K562 (cell line): ENCODE measurements around the gene UBASH3B. TPM values are rescaled to one million over a fixed set of nuclear protein-coding genes. Genes with fewer than 3 reads are reported as not detected.

ENCODE experiments used
- KDM5B ChIP-seq: fragments of 200-600 bp; sonication (generic); IDR thresholded peaks from 2 replicates; pipeline ENCODE4 v1.6.1; 2012; ENCODE audit warnings: low read depth, mild to moderate bottlenecking, moderate library complexity, low read length, control low read depth, inconsistent platforms; ENCODE audit not compliant: insufficient replicate concordance
- SMC3 ChIP-seq: conservative IDR thresholded peaks from 2 replicates; pipeline ENCODE4 v1.6.1; 2011; ENCODE audit warnings: low read depth, low read length, improper control_type of control experiment; ENCODE audit not compliant: insufficient read depth
- ZNF316 ChIP-seq: fragments of 450-650 bp; IDR thresholded peaks from 2 replicates; pipeline ENCODE4 v1.6.1; 2016
- ZNF592 ChIP-seq: fragments of 450-650 bp; IDR thresholded peaks from 2 replicates; pipeline ENCODE4 v1.6.1; 2017; ENCODE audit warnings: antibody characterized with exemption, mild to moderate bottlenecking
- ZNF785 ChIP-seq: fragments of 250-450 bp; sonication (Bioruptor Pico); IDR thresholded peaks from 2 replicates; pipeline ENCODE4 v1.4.0; 2020; ENCODE audit warnings: mild to moderate bottlenecking
- polyA plus RNA-seq, 8 experiments: library from polyadenylated mRNA; depleted of rRNA in 4 of 8; stranded (reverse) in 5 of 8; unstranded in 3 of 8; fragments of >200 nt; fragmentation: Nextera tagmentation in 2 of 8; fragmentation: Illumina TruSeq in 1 of 8; extraction: Ambion mirVana in 2 of 8; extraction: Trizol in 1 of 8; gene quantifications; 2 replicates each; pipeline versions ENCODE4 v1.2.1 to v1.2.3, GENCODE V29; 2011 to 2014; ENCODE audit warnings: inconsistent platforms in 1 of 8, missing spikeins in 1 of 8
- small RNA-seq: library from RNA; depleted of rRNA; stranded (forward); fragments of <200 nt; gene quantifications from one replicate; pipeline ENCODE3, GENCODE V24; 2014
- total RNA-seq, 7 experiments: library from RNA; depleted of rRNA in 6 of 7; stranded (reverse); fragments of >200 nt in 6 of 7; fragmentation: Illumina TruSeq in 2 of 7; extraction: Trizol in 2 of 7; gene quantifications; 2 replicates each; pipeline versions ENCODE4 v1.2.1 to v1.2.3, GENCODE V29; 2011 to 2021; ENCODE audit warnings: low replicate concordance in 1 of 7
- TF ChIP-seq, protein P1 (sequence below): IDR thresholded peaks from 2 replicates; pipeline ENCODE4 v1.6.1; 2012; ENCODE audit warnings: low read depth, low read length, improper control_type of control experiment, borderline replicate concordance
- TF ChIP-seq, protein P2 (sequence below): fragments of 450-650 bp; formaldehyde crosslinking; IDR thresholded peaks from 2 replicates; pipeline ENCODE4 v1.4.0; 2020; ENCODE audit warnings: mild to moderate bottlenecking, moderate library complexity

Gene UBASH3B
- total and polyA plus RNA-seq, 9 of the 15 experiments (the other 6 are each of a cell fraction or from before 2014, with no cell fraction given), result 0.01 to 0.31 (median 0.08) TPM; not detected in 2

DNA sequence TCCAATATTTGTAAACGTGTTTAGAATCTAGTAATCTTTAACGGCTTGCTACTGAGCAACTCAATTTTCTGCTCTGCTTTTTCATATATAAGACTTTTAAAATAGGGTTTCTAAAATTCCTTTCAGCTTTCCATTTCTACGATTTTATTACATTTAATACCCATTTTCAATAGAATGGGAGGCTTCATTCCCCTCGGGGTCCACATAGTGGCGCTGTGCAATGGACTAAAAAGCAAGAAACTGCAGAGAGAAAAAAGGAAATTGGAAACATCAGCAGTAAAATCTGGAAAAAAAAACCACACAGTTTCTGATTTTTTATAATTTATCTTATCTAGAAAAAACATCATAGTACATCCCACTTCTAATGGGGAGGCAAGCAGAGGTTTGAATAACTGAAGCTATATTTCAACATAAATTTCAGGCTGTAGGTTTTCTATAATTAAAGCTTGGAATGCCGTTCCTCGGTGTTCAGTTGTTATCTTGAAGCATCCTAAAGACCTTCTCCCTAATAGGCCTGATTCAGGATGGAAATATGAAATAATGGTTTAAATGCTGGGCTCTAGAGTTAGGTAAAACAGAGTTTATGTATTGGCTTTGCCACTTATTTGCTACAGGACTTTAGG lies 208.3 kb downstream of the UBASH3B start (continued):
- TF ChIP-seq ZNF592, result no peak
- TF ChIP-seq, protein P1, sequence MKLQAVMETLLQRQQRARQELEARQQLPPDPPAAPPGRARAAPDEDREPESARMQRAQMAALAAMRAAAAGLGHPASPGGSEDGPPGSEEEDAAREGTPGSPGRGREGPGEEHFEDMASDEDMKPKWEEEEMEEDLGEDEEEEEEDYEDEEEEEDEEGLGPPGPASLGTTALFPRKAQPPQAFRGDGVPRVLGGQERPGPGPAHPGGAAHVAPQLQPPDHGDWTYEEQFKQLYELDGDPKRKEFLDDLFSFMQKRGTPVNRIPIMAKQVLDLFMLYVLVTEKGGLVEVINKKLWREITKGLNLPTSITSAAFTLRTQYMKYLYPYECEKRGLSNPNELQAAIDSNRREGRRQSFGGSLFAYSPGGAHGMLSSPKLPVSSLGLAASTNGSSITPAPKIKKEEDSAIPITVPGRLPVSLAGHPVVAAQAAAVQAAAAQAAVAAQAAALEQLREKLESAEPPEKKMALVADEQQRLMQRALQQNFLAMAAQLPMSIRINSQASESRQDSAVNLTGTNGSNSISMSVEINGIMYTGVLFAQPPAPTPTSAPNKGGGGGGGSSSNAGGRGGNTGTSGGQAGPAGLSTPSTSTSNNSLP, result 0 out of 2 replicates have a peak, but pooled peaks have one; percentile 24
- TF ChIP-seq KDM5B, result no peak
- TF ChIP-seq, protein P2, sequence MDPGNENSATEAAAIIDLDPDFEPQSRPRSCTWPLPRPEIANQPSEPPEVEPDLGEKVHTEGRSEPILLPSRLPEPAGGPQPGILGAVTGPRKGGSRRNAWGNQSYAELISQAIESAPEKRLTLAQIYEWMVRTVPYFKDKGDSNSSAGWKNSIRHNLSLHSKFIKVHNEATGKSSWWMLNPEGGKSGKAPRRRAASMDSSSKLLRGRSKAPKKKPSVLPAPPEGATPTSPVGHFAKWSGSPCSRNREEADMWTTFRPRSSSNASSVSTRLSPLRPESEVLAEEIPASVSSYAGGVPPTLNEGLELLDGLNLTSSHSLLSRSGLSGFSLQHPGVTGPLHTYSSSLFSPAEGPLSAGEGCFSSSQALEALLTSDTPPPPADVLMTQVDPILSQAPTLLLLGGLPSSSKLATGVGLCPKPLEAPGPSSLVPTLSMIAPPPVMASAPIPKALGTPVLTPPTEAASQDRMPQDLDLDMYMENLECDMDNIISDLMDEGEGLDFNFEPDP (CRISPR knock-in tag), result no peak
- no peak for TF ChIP-seq ZNF785 (CRISPR knock-in tag)
- peak; percentile 28; the same call in 1 of the 2 replicates for TF ChIP-seq ZNF316
- 0 out of 2 replicates have a peak, but pooled peaks have one; percentile 34 for TF ChIP-seq SMC3

Small RNAs within 50 kb of the gene (small RNA-seq; reads per million reads assigned to genes)
- gene RF01210, result 0.15 reads per million

Other genes starting within 250 kb of the UBASH3B start
- not detected in 2 replicates for gene CRTAM, start 182.8 kb downstream of the UBASH3B start, total RNA-seq (2014; rRNA removed)
- not detected in 2 replicates for gene CRTAM, start 182.8 kb downstream of the UBASH3B start, total RNA-seq (2014; rRNA removed; fragmentation: Illumina TruSeq; extraction: Trizol)
- gene CRTAM, start 182.8 kb downstream of the UBASH3B start, total RNA-seq (2015; rRNA removed; fragmentation: Illumina TruSeq; extraction: Trizol), result not detected in 2 replicates
- gene CRTAM, start 182.8 kb downstream of the UBASH3B start, total RNA-seq (2021), result not detected in 2 replicates
- gene CRTAM, start 182.8 kb downstream of the UBASH3B start, polyA plus RNA-seq (2011; rRNA removed), result not detected in 2 replicates
- gene CRTAM, start 182.8 kb downstream of the UBASH3B start, polyA plus RNA-seq (2014; fragmentation: Illumina TruSeq; extraction: Trizol), result not detected in 2 replicates
- gene CRTAM, start 182.8 kb downstream of the UBASH3B start, polyA plus RNA-seq (2014; fragmentation: Nextera tagmentation; extraction: Ambion mirVana), result not detected
- not detected in 2 replicates for gene CRTAM, start 182.8 kb downstream of the UBASH3B start, polyA plus RNA-seq (2014; rRNA removed)
- gene JHY, start 227.0 kb downstream of the UBASH3B start, total RNA-seq (2014; rRNA removed), result not detected in 2 replicates
- not detected in 2 replicates for gene JHY, start 227.0 kb downstream of the UBASH3B start, total RNA-seq (2014; rRNA removed; fragmentation: Illumina TruSeq; extraction: Trizol)
- not detected in 2 replicates for gene JHY, start 227.0 kb downstream of the UBASH3B start, total RNA-seq (2015; rRNA removed; fragmentation: Illumina TruSeq; extraction: Trizol)
- not detected in 2 replicates for gene JHY, start 227.0 kb downstream of the UBASH3B start, total RNA-seq (2021)
- gene JHY, start 227.0 kb downstream of the UBASH3B start, polyA plus RNA-seq (2011; rRNA removed), result not detected in 2 replicates
- gene JHY, start 227.0 kb downstream of the UBASH3B start, polyA plus RNA-seq (2014; fragmentation: Illumina TruSeq; extraction: Trizol), result not detected in 2 replicates
- gene JHY, start 227.0 kb downstream of the UBASH3B start, polyA plus RNA-seq (2014; fragmentation: Nextera tagmentation; extraction: Ambion mirVana), result not detected
- not detected in 2 replicates for gene JHY, start 227.0 kb downstream of the UBASH3B start, polyA plus RNA-seq (2014; rRNA removed)